OCI-LY7 (cell line): Measurements from ENCODE around the gene ETV7. TPM values are rescaled to one million over a fixed set of nuclear protein-coding genes. Genes with fewer than 3 reads are reported as not detected.
"Not testable (repeated sequence)": the region's sequence is repeated elsewhere in the genome, so short reads cannot be mapped to it uniquely, and the experiment has no call there.

Experiments
- BruUV-seq: library from RNA; stranded (reverse); fragments of 400-500 nt; replicated peaks from 2 replicates; lab custom pipeline; 2021; lab: Mats Ljungman, UMichigan
- CTCF ChIA-PET: fragments of 300-600 bp; sonication (Branson Sonifier 250); formaldehyde crosslinking; loops from one replicate; lab custom pipeline; 2022; ENCODE audit warnings: antibody characterized with exemption; ENCODE audit not compliant: unreplicated experiment; lab: Charles Lee
- POLR2A ChIA-PET: fragments of 300-600 bp; sonication (Branson Sonifier 250); formaldehyde crosslinking; loops from one replicate; lab custom pipeline; 2022; ENCODE audit warnings: antibody characterized with exemption; lab: Charles Lee
- DNase-seq: peaks from one replicate; pipeline ENCODE4 v3.0.0-alpha.2; 2015; ENCODE audit warnings: low spot score
- H2AFZ ChIP-seq: fragments of 200-600 bp; sonication (generic), shearing (Covaris generic); 2 replicates; pipeline ENCODE4 v1.6.1; 2014; ENCODE audit warnings: mild to moderate bottlenecking, antibody characterized with exemption, low read length, moderate library complexity
- H3K27ac ChIP-seq: fragments of 200-600 bp; sonication (generic); 2 replicates; pipeline ENCODE4 v1.5.1; 2014; ENCODE audit warnings: mixed run types, low read depth, mild to moderate bottlenecking, moderate library complexity, low read length, inconsistent platforms; ENCODE audit not compliant: poor library complexity, severe bottlenecking
- H3K36me3 ChIP-seq: fragments of 200-600 bp; sonication (generic); 2 replicates; pipeline ENCODE4 v1.6.1; 2014; ENCODE audit warnings: mild to moderate bottlenecking, antibody characterized with exemption, low read length, moderate library complexity, mixed read lengths; ENCODE audit not compliant: insufficient read depth
- H3K4me1 ChIP-seq: fragments of 200-600 bp; sonication (generic); 2 replicates; pipeline ENCODE4 v1.5.1; 2014; ENCODE audit warnings: mild to moderate bottlenecking, low read length; ENCODE audit not compliant: insufficient read depth, poor library complexity, severe bottlenecking
- H3K4me2 ChIP-seq: fragments of 200-600 bp; sonication (generic); 2 replicates; pipeline ENCODE4 v1.6.1; 2014; ENCODE audit warnings: mild to moderate bottlenecking, low read length
- H3K4me3 ChIP-seq: fragments of 200-600 bp; sonication (generic); 2 replicates; pipeline ENCODE4 v1.5.1; 2014; ENCODE audit warnings: mild to moderate bottlenecking, low read depth, low read length; ENCODE audit not compliant: poor library complexity, severe bottlenecking
- H3K79me2 ChIP-seq: fragments of 200-600 bp; sonication (generic); 2 replicates; pipeline ENCODE4 v1.6.1; 2016; ENCODE audit warnings: low read depth, mild to moderate bottlenecking, low read length, moderate library complexity, mixed read lengths; ENCODE audit not compliant: insufficient read depth
- H3K9me2 ChIP-seq: fragments of 200-600 bp; sonication (generic); 2 replicates; pipeline ENCODE4 v1.6.1; 2016; ENCODE audit warnings: mild to moderate bottlenecking, low read length, mixed read lengths; ENCODE audit not compliant: insufficient read depth
- H3K9me3 ChIP-seq: fragments of 200-600 bp; sonication (generic); 2 replicates; pipeline ENCODE4 v1.6.1; 2014; ENCODE audit warnings: mild to moderate bottlenecking, mixed run types, low read length, mixed read lengths
- H4K20me1 ChIP-seq: fragments of 200-600 bp; sonication (generic); 2 replicates; pipeline ENCODE4 v1.6.1; 2014; ENCODE audit warnings: mild to moderate bottlenecking, antibody characterized with exemption, low read length, moderate library complexity, mixed read lengths; ENCODE audit not compliant: insufficient read depth
- CTCF ChIP-seq: fragments of 200-600 bp; sonication (generic); conservative IDR thresholded peaks from 2 replicates; pipeline ENCODE4 v1.5.1; 2014; ENCODE audit warnings: mild to moderate bottlenecking, antibody characterized with exemption, low read length, moderate library complexity, mixed read lengths
- EZH2phosphoT487 ChIP-seq: fragments of 200-600 bp; sonication (generic); IDR thresholded peaks from 2 replicates; pipeline ENCODE4 v1.6.1; 2018; ENCODE audit warnings: low read depth, borderline replicate concordance, mild to moderate bottlenecking, mixed run types, antibody characterized with exemption, low read length, moderate library complexity, mixed read lengths
- intact Hi-C: fragments of 100-400 bp; cut with micrococcal nuclease; formaldehyde crosslinking; loops from one replicate; pipeline ENCODE4 v1.10.0; 2022; ENCODE audit not compliant: unreplicated experiment
- total RNA-seq, 2 experiments: library from RNA; depleted of rRNA in 1 of 2; stranded (reverse); fragments of >200 nt in 1 of 2; shearing (Covaris generic) in 1 of 2; gene quantifications; 2 replicates each; pipeline ENCODE4 v1.2.3, GENCODE V29; 2014 to 2022

Gene ETV7
- total RNA-seq, 2 experiments from 2014 or later: not detected

- Histone ChIP-seq H3K4me1 (no peaks in the 10 kb centered on the region), H3K27ac (no peak overlapping the region), H3K79me2 (no peaks in the 10 kb centered on the region), H4K20me1 (no peaks in the 10 kb centered on the region), H2AFZ (no peak overlapping the region), H3K36me3 (no peaks in the 10 kb centered on the region), H3K9me3 (no peaks in the 10 kb centered on the region), H3K4me2 (no peak overlapping the region), H3K4me3 (no peak overlapping the region), H3K9me2 (no peaks in the 10 kb centered on the region)
- intact Hi-C loops: no loop called here
- ChIA-PET CTCF (no interaction called here), POLR2A (interaction anchor here (0.6 to 1.7 kb wide), 2 partner anchors 9 to 169 kb away, joined by 4 read pairs; no protein-coding TSS in a partner anchor)
- DNase-seq: no peak
- no TSS peak for BruUV-seq
- TF ChIP-seq CTCF (no peak), EZH2phosphoT487 (no peak)
These were observed 27.0 kb upstream of the ETV7 start for GRCh38 chr6:36414481-36414880.

GRCh38 chr6:36413489-36414480 is 26.3 kb upstream of the ETV7 start:
- CTCF ChIA-PET: no interaction called here
- no peaks in the 10 kb centered on the region for H3K79me2 ChIP-seq
- no peaks in the 10 kb centered on the region for H3K4me1 ChIP-seq
- no peak overlapping the region for H3K4me3 ChIP-seq
- no peak for DNase-seq
- H3K9me2 ChIP-seq: no peaks in the 10 kb centered on the region
- H4K20me1 ChIP-seq: no peaks in the 10 kb centered on the region
- no TSS peak for BruUV-seq
- H3K9me3 ChIP-seq: no peaks in the 10 kb centered on the region
- no peak overlapping the region for H2AFZ ChIP-seq
- intact Hi-C loops: no loop called here
- no peak overlapping the region for H3K4me2 ChIP-seq
- no peaks in the 10 kb centered on the region for H3K36me3 ChIP-seq
- TF ChIP-seq CTCF (no peak), EZH2phosphoT487 (no peak)
- POLR2A ChIA-PET: interaction anchor here (1.7 kb wide), 1 partner anchor 9 kb away, joined by 4 read pairs; no protein-coding TSS in a partner anchor
- no peak overlapping the region for H3K27ac ChIP-seq

GRCh38 chr6:36409718-36410117 is 22.2 kb upstream of the ETV7 start:
- H3K79me2 ChIP-seq, DNase-seq, H3K4me3 ChIP-seq, H3K27ac ChIP-seq, CTCF ChIA-PET, H2AFZ ChIP-seq, intact Hi-C loops, H4K20me1 ChIP-seq, H3K9me2 ChIP-seq, BruUV-seq, H3K9me3 ChIP-seq, H3K4me2 ChIP-seq, POLR2A ChIA-PET, H3K36me3 ChIP-seq, H3K4me1 ChIP-seq: not testable (repeated sequence)
